Kasumi-1 (cell line): ENCODE results near the gene APP.
"Not testable (repeated sequence)": the region's sequence is repeated elsewhere in the genome, so short reads cannot be mapped to it uniquely, and the experiment has no call there.

Experiments
- DNase-seq, 2 experiments: peaks; one replicate each; lab custom pipeline; 2025; lab: John Stamatoyannopoulos, UW

Gene APP

GRCh38 chr21:26098772-26099397 is 71.7 kb downstream of the APP start:
- no peak for DNase-seq

GRCh38 chr21:26097475-26097874 is 73.1 kb downstream of the APP start:
- DNase-seq, result no peak

DNA sequence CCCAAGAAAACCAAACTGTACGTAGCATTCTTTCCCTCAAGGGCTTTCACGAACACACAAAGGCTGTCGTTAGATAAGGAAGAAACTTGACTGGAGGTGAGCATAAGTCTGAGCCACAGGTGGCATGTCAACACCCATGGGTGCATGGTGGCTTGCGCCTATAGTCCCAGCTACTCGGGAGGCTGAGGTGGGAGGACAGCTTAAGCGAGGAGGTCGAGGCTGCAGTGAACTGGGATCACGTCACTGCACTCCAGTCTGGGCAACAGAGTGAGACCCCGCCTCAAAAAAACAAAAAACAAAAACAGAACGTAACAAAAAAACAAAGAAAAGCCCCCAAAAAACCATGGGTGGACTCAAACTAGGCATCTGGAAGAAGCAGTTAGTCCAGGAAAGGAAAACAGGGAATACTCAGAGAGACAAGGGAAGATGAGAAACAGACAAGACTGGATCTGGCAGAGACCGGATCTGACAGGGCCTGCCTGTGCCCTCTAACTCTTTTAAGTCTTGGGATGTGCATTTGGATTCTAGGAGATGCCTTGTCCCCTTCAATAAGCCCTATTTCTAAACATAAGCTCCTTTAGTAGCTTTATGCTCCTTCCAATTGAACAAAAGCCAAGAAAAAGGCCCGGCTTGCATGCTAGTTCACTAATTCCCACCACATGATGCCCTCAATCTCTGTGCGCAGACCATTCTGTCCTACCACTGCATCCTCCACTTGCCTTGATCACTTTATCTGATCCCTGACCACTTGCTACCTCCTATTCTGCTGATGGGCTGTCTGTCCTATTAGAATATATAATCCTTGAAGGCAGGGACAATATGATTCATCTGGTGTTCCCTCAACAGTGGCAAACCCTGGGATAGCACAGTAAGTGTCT is 73.8 kb downstream of the APP start:
- DNase-seq, result no peak

- no peak for DNase-seq
Observed at GRCh38 chr21:26095131-26095530, 75.4 kb downstream of the APP start.

- no peak for DNase-seq
Observed at GRCh38 chr21:26093122-26093521, 77.4 kb downstream of the APP start.

DNA sequence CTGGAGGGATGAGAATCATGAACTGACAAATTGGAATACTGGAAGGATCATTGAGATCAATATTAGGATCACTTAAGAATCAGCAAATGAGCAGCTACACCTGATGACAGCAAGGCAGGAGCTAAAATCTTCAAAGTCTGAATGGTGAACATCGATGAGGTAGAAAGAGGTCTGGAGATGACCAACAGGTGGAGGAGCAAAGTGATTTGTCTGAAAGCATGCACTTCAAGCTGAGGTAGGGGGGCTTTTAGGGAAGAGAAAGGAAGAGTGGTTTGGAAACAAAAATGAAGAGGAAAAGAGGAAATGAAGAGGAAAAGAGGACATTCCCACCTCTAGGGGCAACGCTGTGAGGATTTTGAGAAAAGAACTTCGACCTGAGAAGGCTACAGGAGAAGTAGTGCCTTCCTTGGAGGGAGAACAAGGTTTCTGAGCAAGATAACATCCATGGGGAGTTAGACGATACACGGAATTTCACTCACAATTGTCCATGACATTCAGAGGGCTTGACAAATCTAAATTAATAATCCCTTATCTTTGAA is 79.0 kb downstream of the APP start:
- DNase-seq, result no peak

DNA sequence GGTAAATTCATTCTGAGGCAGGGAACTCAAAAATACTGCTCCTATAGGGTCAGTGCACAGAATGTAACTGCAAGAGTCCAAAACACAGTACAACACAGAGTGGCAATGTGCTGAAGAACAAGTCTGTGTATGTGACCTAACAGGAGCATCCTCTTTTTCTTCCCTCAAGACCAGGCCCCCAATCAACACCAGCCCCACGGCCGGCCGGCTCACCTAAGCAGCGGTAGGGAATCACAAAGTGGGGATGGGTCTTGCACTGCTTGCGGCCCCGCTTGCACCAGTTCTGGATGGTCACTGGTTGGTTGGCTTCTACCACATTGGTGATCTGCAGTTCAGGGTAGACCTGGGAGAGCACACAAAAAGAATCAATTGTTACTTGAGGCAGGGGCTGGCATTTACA is 80.8 kb downstream of the APP start:
- DNase-seq, result no peak

GRCh38 chr21:26087223-26087918 is 83.2 kb downstream of the APP start:
- DNase-seq, result no peak

DNA sequence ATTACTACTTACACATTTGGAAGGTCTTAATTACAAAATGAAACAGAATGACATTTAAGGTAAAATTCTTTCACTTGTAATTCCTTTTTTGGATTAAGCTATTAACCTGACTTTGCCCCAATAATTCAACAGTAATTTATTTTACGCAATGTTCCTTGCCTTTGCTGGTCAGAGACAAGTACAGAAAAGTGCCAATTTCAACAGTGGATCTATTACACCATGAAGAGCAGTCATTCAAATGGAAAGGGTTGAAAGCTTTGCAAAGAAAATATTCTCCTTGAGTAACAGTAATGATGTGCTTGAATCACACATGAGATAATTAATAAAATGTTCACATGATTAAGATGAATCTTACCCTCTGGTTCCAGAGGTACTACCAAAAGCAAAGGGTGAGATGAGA is 84.7 kb downstream of the APP start:
- DNase-seq, result no peak

DNA sequence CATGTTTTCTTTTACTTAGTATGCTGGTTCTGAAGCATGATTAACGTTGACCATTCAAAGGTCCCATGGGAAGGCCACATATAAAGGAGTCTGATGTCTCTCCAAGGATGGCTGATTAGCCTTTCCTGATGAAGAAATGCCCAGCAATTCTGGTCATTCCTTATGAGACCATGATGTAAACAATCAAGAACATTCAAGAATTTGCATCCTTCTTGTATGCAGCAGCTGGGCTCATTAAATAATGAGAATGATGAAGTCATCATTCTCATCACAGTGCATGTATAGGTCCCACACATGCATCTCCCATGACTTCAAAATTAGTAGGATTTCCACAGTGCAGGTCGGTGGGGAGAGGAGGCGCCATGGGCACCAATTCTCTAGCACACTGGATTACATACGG is 85.4 kb downstream of the APP start:
- DNase-seq, result no peak

GRCh38 chr21:26082549-26082948 is 88.0 kb downstream of the APP start:
- DNase-seq, result no peak

DNA sequence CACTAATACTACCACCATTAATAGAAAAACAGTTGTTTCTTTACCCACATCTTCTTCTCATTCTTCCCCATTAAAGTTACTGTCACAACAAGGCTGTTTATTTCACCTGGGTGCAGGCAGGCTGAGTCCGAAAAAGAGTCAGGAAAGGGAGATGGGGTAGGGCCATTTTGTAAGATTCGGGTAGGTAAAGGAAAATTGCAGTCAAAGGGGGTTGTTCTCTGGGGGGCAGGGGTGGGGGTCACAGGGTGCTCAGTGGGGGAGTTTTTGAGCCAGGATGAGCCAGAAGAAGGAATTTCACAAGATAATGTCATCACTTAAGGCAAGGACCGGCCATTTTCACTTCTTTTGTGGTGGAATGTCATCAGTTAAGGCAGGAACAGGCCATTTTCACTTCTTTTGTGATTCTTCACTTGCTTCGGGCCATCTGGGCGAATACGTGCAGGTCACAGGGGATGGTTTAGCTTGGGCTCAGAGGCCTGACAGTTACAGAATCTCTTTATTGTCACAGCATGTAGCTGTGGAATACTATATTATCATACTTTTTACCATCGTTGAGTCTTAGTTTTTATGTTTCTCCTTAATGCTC is 89.3 kb downstream of the APP start:
- not testable (repeated sequence) for DNase-seq

- no peak for DNase-seq
Observed at GRCh38 chr21:26080211-26080610, 90.4 kb downstream of the APP start.

DNA sequence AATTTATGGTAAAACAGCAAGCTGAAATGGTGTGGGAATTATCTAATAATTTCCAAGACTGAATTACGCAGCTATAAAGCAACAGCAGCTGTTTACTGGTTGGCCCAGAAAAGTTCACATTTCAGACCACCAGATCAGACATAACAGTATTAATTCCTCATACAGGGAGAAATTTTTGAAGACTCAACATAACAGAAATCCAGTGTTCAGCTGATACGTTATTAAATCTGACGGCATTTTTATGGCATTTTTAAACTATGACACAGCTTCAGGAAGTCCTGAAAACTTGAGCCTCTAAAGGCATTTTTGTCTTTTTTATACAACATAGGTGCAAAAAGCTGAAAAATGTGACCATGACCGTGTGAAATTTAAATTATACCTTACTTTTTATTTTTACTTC is 91.2 kb downstream of the APP start:
- DNase-seq, result no peak

GRCh38 chr21:26077521-26077920 is 93.0 kb downstream of the APP start:
- no peak for DNase-seq

GRCh38 chr21:26072666-26073615 is 97.6 kb downstream of the APP start:
- no peak for DNase-seq

DNA sequence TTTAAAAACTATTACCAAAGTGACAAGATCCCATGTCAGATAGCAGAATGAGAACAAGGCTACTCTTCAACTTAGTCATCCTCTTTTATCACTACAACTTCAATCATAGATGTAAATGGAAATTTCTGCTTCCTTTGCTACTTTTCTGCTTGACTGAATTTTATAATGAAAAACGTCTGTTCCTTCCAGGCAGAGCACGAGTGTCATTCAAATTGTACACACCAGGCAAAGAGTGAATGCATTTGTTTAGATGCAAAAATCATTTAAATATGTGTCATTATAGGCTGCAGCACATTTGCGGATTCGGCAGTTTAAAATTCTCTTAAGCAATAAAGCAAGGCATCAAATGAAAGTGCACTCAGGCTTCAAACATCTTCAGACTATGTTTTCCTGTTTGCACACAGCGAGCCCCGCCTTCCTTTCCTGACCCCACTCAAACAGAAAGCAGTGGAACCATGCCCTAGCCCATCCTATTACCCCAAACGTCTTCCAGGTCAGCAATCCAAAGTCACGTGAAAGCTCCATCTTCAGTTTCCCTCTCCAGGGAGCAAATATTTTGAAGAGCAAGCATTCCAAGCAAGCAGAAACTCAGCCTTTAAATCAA is 99.6 kb downstream of the APP start:
- no peak for DNase-seq

GRCh38 chr21:26070121-26070520 is 100.4 kb downstream of the APP start:
- no peak for DNase-seq

GRCh38 chr21:26068776-26069175 is 101.8 kb downstream of the APP start:
- DNase-seq, result no peak

DNA sequence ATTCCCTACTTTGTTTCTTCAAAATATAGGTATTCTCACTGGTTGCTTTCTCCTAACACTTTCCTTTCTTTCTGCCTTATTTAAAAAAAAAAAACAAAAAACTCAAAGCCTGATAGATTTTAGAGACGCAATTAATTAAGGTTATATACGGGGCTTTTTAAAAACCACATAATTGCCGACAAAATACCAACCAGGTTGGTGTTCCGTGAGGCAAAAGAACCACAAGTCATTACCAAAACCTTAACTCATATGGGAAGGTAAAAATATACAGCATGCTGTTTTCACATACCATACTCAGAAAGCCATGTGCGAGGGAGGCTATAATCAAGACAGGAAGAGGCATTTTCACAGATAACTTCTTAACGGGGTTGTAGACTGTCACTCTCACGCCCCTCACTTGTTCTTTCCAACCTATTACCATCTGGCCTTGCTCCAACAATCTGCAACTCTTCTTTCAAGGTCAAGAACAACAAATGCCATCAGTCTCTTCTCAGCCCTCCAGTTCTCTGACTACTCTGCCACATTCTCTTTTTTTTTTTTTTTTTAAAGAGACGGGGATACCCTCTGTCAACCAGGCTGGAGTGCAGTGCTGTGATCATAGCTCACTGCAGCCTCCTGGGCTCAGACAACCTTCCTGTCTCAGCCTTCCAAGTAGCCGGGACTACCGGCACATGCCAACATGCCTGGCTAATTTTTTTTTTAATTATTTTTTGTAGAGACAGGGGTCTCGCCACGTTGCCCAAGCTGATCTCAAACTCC is 102.6 kb downstream of the APP start:
- DNase-seq, result no peak
